Measurements from ENCODE around the gene SETD7.

The SETD7 gene

GRCh38 chr4:139553751-139554641 lies 2.0 kb downstream of the SETD7 start:
- Histone ChIP-seq H3K27me3 (no peaks in the 10 kb centered on the region), H3K4me1 (peaks cover 0 to 61% (median 35%) of the 10 kb centered on the region in 4 donors), H3K4me3 (peak overlapping the region; percentile 78 to 98), H3K9me3 (no peaks in the 10 kb centered on the region), H3K36me3 (no peaks in the 10 kb centered on the region), H3K27ac (peak overlapping the region; percentile 96 to 100)
- TF ChIP-seq CTCF (IDR thresholded peaks at IDR 0.05), result no peak
- no peak for DNase-seq
- intact Hi-C loops (cut with DNase I; ENCODE audit: low total_unique reads), result loop anchor here (10.0 kb wide), 2 partner anchors 59 to 259 kb away; no protein-coding TSS in a partner anchor

- Histone ChIP-seq H3K4me1 (peaks cover 0 to 53% (median 35%) of the 10 kb centered on the region in 4 donors), H3K36me3 (no peaks in the 10 kb centered on the region), H3K27ac (peak overlapping the region; percentile 96 to 100), H3K9me3 (no peaks in the 10 kb centered on the region), H3K27me3 (no peaks in the 10 kb centered on the region), H3K4me3 (peak overlapping the region in 1 of 2 donors; percentile 4)
- no peak for TF ChIP-seq CTCF (IDR thresholded peaks at IDR 0.05)
- intact Hi-C loops (cut with DNase I; ENCODE audit: low total_unique reads), result loop anchor here (10.0 kb wide), 2 partner anchors 58 to 258 kb away; no protein-coding TSS in a partner anchor
- DNase-seq, result peak in 1 of 2 donors; percentile 43
These were observed 3.3 kb downstream of the SETD7 start for GRCh38 chr4:139552517-139553307.

- H3K27me3 ChIP-seq, result no peaks in the 10 kb centered on the region
- peak in 1 of 2 donors; percentile 40 for DNase-seq
- H3K27ac ChIP-seq, result peak overlapping the region; percentile 18 to 96
- intact Hi-C loops (cut with DNase I; ENCODE audit: low total_unique reads), result loop anchor here (10.0 kb wide), 2 partner anchors 56 to 256 kb away; no protein-coding TSS in a partner anchor
- no peaks in the 10 kb centered on the region for H3K9me3 ChIP-seq
- no peak overlapping the region for H3K4me3 ChIP-seq
- peaks cover 0 to 48% (median 32%) of the 10 kb centered on the region in 4 donors for H3K4me1 ChIP-seq
- TF ChIP-seq CTCF (IDR thresholded peaks at IDR 0.05), result no peak
- H3K36me3 ChIP-seq, result peaks cover 8 to 12% (median 10%) of the 10 kb centered on the region in 3 donors
These were observed 5.1 kb downstream of the SETD7 start for GRCh38 chr4:139550724-139551429.

GRCh38 chr4:139547979-139548378 lies 8.0 kb downstream of the SETD7 start:
- H3K36me3 ChIP-seq, result peaks cover 17 to 39% (median 18%) of the 10 kb centered on the region in 3 donors
- no peak for DNase-seq
- peaks cover 0 to 31% (median 24%) of the 10 kb centered on the region in 4 donors for H3K4me1 ChIP-seq
- no peak overlapping the region for H3K4me3 ChIP-seq
- no peak overlapping the region for H3K27ac ChIP-seq
- TF ChIP-seq CTCF (IDR thresholded peaks at IDR 0.05), result no peak
- no peaks in the 10 kb centered on the region for H3K9me3 ChIP-seq
- H3K27me3 ChIP-seq, result no peaks in the 10 kb centered on the region
- intact Hi-C loops (cut with DNase I; ENCODE audit: low total_unique reads), result no loop called here

GRCh38 chr4:139540632-139541031 lies 15.4 kb downstream of the SETD7 start:
- no peak for TF ChIP-seq CTCF (IDR thresholded peaks at IDR 0.05)
- Histone ChIP-seq H3K27ac (no peak overlapping the region), H3K27me3 (no peaks in the 10 kb centered on the region), H3K9me3 (no peaks in the 10 kb centered on the region), H3K4me3 (no peak overlapping the region), H3K4me1 (peaks cover 0 to 30% (median 6%) of the 10 kb centered on the region in 4 donors), H3K36me3 (peaks cover 7 to 25% (median 7%) of the 10 kb centered on the region in 3 donors)
- DNase-seq, result no peak
- intact Hi-C loops (cut with DNase I; ENCODE audit: low total_unique reads), result no loop called here
